ENCODE data around the gene HAT1.

Gene HAT1

DNA sequence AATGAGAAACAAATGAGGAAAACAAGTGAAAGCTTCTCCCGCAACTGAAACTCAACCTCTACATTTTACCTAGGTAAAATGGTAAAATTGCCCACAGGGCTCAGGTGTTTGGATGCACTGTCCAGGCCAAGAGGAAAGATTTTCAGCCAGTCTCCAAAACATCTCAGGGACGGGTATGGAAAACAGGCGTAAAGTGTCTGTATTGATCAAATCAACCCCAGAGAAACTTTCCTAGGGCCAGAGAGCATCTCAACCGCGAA, 361 bp upstream of the HAT1 start:
- DNase-seq: no peak

- DNase-seq: peak; percentile 1
Measured at GRCh38 chr2:171923206-171923605, 945 bp downstream of the HAT1 start.

DNA sequence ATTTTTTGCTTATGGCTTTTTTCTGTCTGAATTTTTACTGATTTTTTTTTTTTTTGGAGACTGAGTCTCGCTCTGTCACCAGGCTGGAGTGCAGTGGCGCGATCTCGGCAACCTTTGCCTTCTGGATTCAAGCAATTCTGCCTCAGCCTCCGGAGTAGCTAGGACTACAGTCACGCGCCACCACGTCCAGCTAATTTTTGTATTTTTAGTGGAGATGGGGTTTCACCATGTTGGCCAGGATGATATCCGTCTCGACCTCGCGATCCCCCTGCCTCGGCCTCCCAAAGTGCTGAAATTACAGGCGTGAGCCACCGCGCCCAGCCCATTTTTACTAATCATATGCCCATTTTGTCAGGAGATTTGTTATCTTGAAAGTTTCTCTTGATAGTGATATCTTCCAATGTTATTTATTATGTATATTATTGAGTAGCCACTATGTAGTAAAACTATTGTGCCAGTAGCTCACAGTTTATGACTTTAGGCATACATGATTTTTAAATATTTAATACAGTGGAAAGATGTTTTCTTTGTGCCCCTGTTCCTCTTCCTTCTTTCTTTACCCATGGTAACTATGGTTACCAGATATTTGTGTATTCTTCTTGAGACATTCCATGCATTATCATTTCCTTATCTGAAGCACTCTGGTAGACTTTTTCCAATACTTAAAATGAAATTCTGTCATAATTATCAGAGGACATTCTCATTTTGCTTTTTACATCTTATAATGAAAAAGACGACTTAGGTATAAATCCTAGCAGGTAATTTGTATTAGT, 2.1 kb downstream of the HAT1 start:
- no peak for DNase-seq

DNA sequence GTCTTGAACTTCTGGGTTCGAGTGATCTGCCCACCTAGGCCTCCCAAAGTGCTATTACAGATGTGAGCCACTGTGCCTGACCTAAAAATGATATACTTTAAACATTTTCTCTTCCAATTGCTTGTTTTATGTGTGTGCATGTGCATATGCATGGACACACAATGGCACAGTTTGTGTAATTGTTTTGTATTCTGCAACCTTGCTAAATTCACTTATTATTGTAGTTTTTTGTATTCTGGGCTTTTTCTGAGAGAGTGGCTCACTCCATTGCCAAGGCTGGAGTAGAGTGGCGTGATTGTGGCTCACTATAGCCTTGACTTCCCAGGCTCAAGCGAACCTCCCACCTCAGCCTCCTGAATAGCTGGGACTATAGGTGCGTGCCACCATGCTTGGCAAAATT, 8.1 kb downstream of the HAT1 start:
- DNase-seq: no peak

DNA sequence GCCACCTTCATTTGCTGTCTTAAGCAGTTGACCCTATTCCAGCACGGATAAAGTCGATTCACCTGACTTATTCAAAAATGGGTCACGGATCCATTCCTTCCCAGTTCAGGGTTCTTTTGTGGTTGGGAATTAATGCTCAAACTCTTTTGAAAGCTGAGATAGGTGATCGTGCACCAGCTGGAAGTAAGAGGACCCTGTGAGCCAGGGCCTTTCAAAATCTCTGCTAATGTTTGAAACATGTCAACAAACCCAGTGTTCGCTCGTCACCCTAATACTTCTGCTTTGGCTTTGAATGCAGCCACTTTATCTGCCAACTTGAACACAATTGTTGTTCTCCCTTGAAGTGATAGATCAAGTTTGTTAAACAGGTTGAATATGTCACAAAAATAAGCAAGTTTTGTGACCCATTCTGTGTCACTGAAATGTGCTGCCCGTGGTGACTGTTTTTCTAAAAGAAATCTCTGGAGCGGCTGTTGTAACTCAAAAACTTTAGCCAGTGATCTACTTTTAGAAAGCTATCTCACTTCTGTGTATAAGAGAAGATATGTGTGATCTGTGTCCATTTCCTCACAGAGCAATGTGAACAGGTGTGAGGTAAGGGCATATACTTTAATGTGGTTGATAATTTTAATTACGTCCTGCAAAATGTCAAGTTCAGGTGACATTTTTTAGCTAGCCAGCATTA, 16.9 kb downstream of the HAT1 start:
- no peak for DNase-seq

GRCh38 chr2:171939743-171940071, 17.4 kb downstream of the HAT1 start:
- no peak for DNase-seq

GRCh38 chr2:171941316-171941699, 19.0 kb downstream of the HAT1 start:
- no peak for DNase-seq

DNA sequence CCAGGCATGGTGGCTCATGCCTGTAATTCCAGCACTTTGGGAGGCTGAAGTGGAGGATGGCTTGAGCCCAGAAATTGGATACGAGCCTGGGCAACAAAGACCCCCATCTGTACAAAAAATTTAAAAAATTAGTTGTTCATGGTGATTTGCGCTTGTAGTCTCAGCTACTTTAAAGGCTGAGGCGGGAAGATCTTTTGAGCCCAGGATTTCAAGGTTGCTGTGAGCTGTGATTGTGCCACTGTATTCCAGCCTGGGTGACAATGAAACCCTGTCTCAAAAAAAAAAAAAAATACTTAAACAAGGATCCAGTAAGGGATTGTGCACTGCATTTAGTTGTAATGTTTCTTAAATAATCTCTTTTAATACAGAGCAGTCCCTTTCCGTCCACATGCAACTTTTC, 21.6 kb downstream of the HAT1 start:
- DNase-seq: no peak

DNA sequence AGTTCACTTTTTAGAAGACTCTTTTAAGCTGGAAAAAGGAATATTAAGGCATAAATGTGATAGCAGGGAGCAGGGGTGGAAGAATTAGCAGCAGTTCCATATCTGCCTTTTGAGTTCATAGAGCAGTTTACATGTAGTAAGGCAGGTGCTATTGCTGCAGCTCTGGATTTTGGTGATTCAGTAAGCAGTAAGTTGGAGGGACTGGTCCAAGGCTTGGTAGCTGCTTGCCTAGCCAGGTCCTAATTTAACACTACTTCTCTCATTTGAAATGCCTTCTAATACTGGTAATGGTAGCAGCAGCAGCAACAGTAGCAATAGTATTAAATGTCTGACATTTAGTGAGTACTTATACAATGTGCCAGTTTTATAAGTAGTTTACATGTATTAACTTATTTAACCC, 30.0 kb downstream of the HAT1 start:
- no peak for DNase-seq

DNA sequence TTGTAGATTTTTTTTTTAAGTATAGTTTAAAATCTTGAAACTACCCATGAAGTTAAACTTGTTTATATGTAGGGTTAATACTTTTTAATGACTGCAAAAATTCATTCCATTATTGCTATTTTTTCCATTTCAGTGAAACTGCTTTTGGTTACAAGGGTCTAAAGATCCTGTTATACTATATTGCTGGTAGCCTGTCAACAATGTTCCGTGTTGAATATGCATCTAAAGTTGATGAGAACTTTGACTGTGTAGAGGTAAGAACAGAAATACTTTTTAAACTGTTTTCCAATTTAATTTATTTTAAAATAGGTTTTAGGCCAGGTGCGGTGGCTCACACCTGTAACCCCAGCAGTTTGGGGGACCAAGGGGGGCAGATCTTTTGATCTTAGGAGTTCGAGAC, 30.5 kb downstream of the HAT1 start:
- no peak for DNase-seq

DNA sequence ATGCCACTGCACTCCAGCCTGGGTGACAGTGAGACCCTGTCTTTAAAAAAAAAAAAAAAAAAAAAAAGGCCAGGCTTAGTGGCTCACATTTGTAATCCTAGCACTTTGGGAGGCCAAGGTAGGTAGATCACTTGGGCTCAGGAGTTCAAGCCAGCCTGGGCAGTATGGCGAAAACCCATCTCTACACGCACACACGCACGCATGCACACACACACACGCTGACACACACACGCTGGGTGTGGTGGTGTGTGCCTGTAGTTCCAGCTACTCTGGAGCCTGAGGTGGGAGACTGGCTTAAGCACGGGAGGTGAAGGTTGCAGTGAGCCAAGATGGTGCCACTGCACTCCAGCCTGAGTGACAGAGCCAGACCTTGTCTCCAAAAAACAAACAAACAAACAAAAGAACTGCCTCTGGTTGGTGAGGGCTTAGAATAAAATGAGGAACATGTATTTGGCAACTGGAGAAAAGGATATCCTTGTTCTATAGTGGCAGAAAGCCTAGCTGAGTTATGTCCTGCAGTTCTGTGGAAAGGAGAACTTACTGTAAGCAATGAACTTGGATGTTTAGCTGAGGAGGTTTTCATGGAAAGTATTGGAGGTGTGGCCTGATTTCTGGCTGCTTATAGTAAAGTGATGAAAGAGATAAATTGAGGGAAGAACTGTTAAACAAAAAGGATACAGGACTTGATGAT, 34.0 kb downstream of the HAT1 start:
- no peak for DNase-seq

GRCh38 chr2:171957061-171957460, 34.8 kb downstream of the HAT1 start:
- DNase-seq: no peak

GRCh38 chr2:171958475-171958874, 36.2 kb downstream of the HAT1 start:
- DNase-seq: no peak

GRCh38 chr2:171959998-171960397, 37.7 kb downstream of the HAT1 start:
- no peak for DNase-seq

DNA sequence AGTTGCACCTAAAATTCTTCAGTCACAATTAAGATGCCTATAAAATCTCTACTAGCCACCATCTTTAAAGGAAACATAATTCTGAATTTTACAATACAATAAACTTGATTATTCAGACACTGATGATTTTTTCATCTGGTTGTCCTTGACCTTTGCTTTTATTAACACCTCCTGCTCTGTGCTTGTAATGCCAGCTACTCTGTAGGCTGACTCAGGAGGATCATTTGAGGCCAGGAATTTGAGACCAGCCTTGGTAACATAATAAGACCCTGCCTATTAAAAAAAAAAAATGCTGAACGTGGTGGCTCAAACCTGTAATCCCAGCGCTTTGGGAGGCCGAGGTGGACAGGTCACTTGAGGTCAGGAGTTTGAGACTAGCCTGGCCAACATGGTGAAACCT, 38.3 kb downstream of the HAT1 start:
- DNase-seq: no peak

DNA sequence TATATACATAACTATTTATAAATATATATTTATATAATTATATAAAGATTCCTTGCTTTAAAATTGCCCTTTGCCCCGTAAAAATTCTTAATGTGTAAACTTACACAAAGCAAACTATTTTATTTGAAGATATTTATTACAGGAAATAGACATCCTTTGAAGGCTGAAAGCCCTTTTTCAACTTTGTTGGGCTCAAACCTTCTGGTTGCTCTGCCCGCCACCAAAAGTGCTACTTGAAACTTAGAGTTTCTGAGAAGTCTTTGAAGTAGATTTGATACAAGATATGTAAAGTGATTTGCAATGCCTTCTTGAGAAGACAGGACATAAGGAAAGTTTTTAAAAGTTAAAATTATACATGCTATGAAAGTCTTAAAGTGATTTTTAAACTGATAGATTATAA, 40.9 kb downstream of the HAT1 start:
- no peak for DNase-seq

DNA sequence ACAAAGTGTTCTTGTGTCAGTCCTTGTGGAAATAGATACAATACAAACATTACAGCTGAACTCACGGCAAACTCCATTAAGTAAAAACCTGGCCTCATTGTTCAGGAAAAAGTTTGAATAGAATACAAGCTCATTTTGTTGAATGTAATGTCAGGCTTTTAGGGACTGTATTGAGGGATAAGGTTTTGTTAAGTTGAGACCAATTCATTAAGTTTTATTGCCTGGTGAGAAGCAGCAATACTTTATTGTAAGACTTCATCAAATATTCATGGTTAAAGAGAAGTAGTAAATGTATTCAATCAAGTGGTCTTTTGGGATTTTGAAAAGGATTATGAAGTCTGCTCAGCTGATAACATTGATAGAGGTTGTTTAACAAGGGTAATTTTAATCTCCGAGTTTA, 42.0 kb downstream of the HAT1 start:
- no peak for DNase-seq

GRCh38 chr2:171965238-171965637, 43.0 kb downstream of the HAT1 start:
- DNase-seq: no peak

GRCh38 chr2:171965661-171966060, 43.4 kb downstream of the HAT1 start:
- no peak for DNase-seq

DNA sequence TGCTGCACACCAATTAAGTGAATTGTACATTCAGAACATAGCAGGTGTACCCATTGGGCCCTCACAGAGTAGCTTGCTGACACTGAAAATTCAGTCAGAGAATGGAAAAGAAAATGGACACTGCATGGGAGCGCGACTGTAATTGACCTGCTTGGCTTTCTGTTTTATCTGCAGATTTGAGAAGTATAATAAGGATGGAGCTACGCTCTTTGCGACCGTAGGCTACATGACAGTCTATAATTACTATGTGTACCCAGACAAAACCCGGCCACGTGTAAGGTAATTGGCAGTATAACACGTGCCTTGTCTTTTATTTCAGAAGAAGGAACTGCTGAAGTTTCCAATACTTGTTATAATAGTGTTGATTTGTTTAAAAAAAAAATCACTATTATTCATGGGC, 44.0 kb downstream of the HAT1 start:
- no peak for DNase-seq

GRCh38 chr2:171966688-171967087, 44.4 kb downstream of the HAT1 start:
- no peak for DNase-seq

- DNase-seq: no peak
Measured at GRCh38 chr2:171968509-171968908, 46.2 kb downstream of the HAT1 start.

- no peak for DNase-seq
Measured at GRCh38 chr2:171972329-171972982, 50.2 kb downstream of the HAT1 start.

DNA sequence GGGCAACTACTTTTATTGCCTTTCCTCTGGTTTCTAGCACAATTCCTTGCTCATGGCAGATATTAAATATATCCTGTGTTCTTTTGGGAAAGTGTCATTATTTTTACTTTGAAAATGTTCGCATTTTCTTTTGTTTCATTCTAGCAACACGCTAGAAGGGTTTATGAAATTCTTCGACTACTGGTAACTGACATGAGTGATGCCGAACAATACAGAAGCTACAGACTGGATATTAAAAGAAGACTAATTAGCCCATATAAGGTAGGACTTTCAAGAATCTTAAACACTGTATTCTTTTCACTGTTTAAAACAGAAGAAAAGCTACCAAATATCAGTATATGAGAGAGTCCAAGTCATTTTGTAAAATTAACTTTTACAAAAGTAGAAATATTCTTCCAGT, 56.8 kb downstream of the HAT1 start:
- no peak for DNase-seq
